ENCODE data around the gene CALD1.

CALD1 gene

GRCh38 chr7:134778941-134779740 is at the start of gene CALD1:
Gene CALD1, plus strand, starts transcription at chr7:134779634. Its CDS starts 88,100 bp downstream, at chr7:134867734.
- peak; percentile 80 for DNase-seq (ENCODE audit: low read depth, low spot score)

GRCh38 chr7:134729895-134730294 is 49.5 kb upstream of the CALD1 start:
- no peak for DNase-seq (ENCODE audit: low read depth, low spot score)

- no peak for DNase-seq (ENCODE audit: low read depth, low spot score)
These were observed 49.0 kb upstream of the CALD1 start for GRCh38 chr7:134730411-134730829.

- DNase-seq (ENCODE audit: low read depth, low spot score) = no peak
These were observed 47.8 kb upstream of the CALD1 start for GRCh38 chr7:134731616-134732015.

GRCh38 chr7:134732728-134733127 is 46.7 kb upstream of the CALD1 start:
- no peak for DNase-seq (ENCODE audit: low read depth, low spot score)

GRCh38 chr7:134736381-134736780 is 43.1 kb upstream of the CALD1 start:
- no peak for DNase-seq (ENCODE audit: low read depth, low spot score)

GRCh38 chr7:134737566-134738345 is 41.7 kb upstream of the CALD1 start:
- DNase-seq (ENCODE audit: low read depth, low spot score) = no peak

GRCh38 chr7:134739362-134739761 is 40.1 kb upstream of the CALD1 start:
- DNase-seq (ENCODE audit: low read depth, low spot score) = no peak

- DNase-seq (ENCODE audit: low read depth, low spot score) = no peak
These were observed 39.1 kb upstream of the CALD1 start for GRCh38 chr7:134740376-134740775.

- DNase-seq (ENCODE audit: low read depth, low spot score) = no peak
These were observed 37.4 kb upstream of the CALD1 start for GRCh38 chr7:134741907-134742635.

- DNase-seq (ENCODE audit: low read depth, low spot score) = no peak
These were observed 36.6 kb upstream of the CALD1 start for GRCh38 chr7:134742688-134743350.

- no peak for DNase-seq (ENCODE audit: low read depth, low spot score)
These were observed 34.9 kb upstream of the CALD1 start for GRCh38 chr7:134744569-134744968.

GRCh38 chr7:134747326-134747725 is 32.1 kb upstream of the CALD1 start:
- no peak for DNase-seq (ENCODE audit: low read depth, low spot score)

- DNase-seq (ENCODE audit: low read depth, low spot score) = no peak
These were observed 29.1 kb upstream of the CALD1 start for GRCh38 chr7:134750083-134751062.

GRCh38 chr7:134752006-134752760 is 27.3 kb upstream of the CALD1 start:
- DNase-seq (ENCODE audit: low read depth, low spot score) = no peak

GRCh38 chr7:134755422-134756022 is 23.9 kb upstream of the CALD1 start:
- DNase-seq (ENCODE audit: low read depth, low spot score) = no peak

GRCh38 chr7:134757938-134758337 is 21.5 kb upstream of the CALD1 start:
- DNase-seq (ENCODE audit: low read depth, low spot score) = no peak

GRCh38 chr7:134758981-134759380 is 20.5 kb upstream of the CALD1 start:
- no peak for DNase-seq (ENCODE audit: low read depth, low spot score)

GRCh38 chr7:134761266-134761665 is 18.2 kb upstream of the CALD1 start:
- no peak for DNase-seq (ENCODE audit: low read depth, low spot score)
